Stimulated activated naive CD4-positive, alpha-beta T cell treated with Interleukin-2 at 50 U/mL for 16 hours (primary cell): Measurements from ENCODE around the gene MAP7D1.

ENCODE experiments used
- DNase-seq: peaks from one replicate; lab custom pipeline; 2025; lab: John Stamatoyannopoulos, UW

The MAP7D1 gene

DNA sequence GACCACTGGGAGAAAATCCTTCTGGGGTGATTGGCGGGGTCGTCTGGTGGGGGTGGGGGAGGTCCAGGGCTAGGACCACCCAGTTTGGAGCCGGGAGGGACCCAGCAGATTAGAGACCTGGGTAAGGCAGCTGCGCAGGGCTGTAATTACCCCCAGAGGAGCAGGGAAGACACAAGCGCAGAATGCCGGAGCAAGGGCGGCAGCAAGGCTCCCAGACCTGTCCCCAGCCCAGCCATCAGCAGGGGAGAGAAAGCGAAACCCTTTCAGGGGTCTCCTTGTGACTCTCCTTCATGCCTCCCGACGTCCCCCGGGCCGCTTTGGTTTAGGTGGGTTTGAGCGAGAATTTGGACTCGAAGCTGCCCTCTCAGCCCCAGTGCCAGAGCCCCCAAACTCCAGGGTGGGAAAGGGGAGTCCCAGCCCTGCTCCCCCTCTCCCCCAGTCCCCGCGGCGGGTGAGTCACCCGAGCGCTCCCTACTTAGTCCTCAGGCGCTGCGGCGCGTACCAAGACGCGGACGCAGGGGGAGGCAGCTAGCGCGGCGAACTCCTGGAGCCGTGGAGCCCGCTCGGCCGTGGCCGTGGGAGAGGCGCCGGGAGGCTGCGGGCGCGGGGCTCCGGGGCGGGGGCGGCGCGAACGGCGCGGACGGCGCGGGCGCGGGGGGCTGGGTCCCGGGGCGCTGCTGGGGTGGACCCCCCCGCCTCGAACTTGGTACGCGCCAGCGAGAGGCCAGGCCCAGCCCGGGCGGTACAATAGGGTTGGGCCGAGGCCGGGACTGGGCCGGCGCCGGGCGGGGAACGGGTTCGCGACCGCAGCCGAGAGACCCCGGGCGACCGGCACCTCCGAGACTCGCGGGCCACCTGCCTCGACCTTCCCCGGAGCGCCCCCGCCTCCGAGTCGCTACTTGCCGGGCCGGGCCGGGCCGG, at the start of gene MAP7D1:
MAP7D1 (plus strand) TSS at position 753 of the 921 bp plus-strand sequence. CDS start 258 bp downstream, outside the sequence.
- peak; percentile 84 for DNase-seq

DNA sequence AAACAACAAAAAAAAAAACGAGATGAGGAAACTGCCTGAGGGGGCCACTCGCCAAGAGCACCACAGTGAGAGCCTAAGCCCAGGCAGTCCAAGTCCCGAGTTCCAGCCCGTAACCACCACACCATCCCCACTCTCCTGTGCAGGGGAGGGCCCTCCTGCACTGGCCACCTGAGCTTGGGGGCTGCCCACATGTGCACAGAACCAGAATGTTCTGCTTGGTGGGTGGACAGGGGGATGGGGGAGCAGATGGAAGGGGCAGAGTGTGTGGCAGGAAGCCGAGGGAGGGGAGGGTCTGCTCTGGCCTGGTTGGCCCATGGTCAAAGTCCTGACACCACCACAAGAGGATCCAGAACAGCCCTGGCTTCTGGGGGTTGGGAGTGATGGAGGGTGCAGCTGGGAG, 49.7 kb upstream of the MAP7D1 start:
- DNase-seq, result no peak

DNA sequence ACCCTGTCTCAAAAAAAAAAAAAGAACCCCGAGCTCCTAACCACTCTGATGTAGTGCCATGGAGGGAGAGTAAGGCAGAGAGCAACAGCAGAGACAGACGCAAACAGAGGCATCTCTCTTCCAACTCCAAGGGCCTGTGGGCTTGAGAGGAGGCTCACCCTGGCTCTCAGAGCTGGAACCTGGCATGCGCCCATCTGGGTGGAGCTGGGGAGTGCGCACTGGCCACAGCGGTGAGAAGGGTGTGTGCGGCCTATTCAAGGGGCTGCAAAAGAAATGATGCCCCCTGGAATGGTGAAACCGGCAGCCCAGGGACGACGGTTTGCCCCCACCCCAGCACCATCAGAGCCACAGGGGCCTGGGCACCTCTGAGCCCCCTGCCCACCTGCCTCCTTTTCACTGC, 48.6 kb upstream of the MAP7D1 start:
- no peak for DNase-seq

DNA sequence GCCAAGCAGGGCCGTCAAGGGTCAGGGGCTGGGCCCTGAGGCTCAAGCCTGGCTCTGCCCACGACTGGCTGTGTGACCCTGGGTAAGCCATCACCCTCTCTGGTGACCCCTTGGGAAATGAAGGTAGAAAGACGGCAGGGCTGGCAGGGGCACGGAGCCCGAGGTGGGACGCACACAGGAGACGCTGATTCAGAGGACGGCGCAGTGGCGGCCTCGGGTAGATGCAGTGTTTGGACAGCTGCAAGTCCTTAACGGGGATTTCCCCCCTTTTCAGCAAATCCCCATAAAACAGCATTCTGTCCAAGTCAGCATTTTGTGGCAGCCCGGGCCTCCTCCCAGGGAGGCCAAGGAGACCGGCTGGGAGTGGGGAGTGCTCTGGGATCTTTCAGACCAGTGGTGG, 47.6 kb upstream of the MAP7D1 start:
- DNase-seq, result no peak

DNA sequence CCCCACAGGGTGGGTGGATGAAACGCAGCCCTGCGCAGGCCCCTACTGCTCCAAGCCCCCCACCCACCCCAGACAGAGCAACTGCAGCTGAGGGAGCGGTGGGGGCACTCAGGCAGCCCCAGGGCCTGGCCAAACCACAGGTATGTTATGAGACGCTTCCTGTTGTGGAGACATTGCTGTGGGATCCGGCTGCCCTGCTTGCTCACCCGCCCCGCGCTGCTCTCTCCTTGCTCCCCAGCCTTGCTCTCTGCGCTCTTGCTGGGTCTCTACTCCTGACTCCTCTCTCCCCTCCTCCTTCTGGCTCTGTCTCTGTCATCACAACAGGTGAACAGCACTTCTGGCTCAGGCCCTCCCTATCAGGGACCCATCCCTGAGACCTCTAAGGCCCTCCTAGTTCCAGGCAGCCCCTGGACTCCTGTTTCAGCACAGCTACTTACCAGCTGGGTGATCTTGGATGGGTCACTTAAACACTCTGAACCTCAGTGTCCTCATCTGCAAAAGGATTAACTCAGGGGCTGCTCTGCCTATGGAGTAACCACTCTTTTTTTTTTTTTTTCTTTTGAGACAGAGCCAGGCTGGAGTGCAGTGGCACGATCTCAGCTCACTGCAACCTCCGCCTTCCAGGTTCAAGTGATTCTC, 46.8 kb upstream of the MAP7D1 start:
- peak; percentile 15 for DNase-seq

DNA sequence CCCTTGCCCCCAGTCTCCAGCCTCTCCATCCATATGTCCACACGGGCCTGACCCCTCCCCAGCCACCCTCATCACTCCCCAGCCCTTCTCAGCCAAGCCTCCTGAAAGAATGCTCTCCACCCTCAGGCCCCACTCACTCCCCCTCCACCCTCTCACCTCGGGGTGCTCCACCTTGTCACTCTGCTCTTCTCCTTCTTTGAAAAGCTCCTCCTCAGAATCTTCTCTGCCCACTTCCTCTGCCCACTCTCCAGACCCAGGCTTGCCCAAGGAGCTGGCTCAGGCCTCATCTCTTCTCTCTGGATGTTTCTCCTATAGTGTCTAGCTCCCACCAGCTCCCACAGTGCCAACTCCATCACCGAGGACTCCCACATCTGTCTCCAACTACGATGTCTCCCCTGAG, 44.8 kb upstream of the MAP7D1 start:
- no peak for DNase-seq

DNA sequence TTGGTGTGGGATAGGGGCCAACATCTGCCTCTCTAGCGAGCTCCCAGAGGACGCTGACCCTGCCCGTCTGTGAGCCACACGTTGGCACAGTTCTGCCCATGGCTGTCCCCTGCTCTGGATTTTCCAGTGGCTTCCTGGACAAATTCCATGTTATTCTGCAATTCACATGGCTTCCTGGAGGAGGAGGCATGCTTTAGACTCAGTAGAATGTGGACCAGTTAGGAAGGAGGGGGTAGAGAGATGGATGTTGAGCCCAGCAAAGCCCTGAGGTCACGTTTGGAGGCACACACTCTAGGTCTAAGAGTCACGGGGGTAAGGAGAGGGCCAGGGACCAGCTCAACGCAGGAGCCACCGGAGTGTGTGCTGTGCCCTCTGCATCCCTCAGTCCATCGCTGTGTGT, 43.1 kb upstream of the MAP7D1 start:
- DNase-seq, result no peak

DNA sequence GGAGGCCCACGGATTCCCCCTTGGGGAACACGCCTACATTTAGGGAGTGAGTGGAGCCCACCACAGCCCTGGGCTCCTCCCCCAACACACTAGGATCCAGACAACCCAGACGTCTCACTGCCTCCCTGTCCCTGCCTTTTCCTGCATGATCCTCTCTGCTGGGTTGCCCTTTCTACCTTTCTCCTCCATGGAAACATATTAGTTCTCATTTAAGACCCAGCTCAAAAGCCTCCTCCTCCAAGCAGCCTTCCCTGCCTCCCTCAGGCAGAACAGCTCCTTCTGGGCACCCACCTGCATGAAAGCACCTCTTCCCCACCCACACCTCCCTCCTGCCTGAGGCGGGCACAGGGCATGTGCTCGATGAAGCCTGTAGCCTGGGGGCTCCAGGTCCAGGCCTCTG, 41.6 kb upstream of the MAP7D1 start:
- no peak for DNase-seq

DNA sequence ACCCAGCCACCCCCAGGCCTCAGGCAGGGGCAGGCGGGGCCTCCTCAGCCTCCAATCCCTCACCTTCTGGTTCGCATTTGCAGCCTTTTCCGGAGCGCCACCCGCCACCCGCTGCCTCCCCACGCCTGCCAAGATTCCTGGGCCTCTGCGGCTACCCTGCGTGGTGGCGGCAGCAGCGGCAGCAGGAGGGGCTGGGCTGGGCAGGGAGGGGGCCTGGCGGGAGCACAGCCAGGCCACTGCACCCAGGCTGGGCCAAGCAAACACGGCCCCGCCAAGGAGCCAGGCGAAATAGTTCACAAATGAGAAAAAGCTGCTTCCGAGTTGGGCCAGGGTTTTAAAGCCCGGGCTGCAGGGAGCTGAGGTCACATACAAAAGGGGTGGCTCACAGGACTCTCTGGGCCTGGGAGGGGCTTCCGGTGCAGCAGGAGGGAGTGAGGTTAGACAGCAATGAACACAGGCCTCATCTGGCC, 40.7 kb upstream of the MAP7D1 start:
- no peak for DNase-seq

DNA sequence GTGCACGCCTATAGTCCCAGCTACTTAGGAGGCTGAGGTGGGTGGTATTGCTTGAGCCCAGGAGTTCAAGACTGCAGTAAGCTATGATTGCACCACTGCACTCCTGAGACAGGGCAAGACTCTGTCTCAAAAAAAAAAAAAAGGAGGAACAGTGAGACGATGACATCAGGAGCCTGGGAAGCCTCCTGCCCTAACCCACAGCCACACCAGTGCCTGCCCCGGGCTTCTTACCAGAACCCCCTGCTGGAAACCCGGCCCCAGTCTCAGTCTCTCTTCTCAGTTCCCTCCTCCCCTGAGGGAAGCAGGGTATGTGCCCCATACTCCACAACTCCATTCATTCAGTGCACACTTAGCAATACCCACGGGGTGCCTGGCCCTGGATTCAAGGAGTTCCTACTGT, 40.0 kb upstream of the MAP7D1 start:
- no peak for DNase-seq

DNA sequence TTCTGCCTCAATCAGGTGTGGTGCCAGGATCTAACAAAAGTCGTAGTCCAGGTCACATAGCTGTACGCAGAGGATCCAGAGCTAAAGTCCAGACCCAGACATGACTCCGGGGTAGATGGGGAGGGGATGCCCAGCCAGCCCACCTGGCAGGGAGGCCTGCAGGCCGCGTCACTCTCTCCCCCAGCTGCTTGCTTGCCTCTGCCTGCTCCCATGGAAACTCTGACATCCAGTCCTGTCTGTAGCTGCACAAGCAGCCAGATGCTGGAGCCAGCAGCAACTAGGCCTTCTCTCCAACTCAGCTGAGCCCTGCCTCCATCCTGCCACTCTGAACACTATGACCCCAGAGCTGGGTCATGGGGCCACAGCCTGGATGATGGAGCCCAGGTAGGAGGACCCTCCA, 39.1 kb upstream of the MAP7D1 start:
- no peak for DNase-seq

DNA sequence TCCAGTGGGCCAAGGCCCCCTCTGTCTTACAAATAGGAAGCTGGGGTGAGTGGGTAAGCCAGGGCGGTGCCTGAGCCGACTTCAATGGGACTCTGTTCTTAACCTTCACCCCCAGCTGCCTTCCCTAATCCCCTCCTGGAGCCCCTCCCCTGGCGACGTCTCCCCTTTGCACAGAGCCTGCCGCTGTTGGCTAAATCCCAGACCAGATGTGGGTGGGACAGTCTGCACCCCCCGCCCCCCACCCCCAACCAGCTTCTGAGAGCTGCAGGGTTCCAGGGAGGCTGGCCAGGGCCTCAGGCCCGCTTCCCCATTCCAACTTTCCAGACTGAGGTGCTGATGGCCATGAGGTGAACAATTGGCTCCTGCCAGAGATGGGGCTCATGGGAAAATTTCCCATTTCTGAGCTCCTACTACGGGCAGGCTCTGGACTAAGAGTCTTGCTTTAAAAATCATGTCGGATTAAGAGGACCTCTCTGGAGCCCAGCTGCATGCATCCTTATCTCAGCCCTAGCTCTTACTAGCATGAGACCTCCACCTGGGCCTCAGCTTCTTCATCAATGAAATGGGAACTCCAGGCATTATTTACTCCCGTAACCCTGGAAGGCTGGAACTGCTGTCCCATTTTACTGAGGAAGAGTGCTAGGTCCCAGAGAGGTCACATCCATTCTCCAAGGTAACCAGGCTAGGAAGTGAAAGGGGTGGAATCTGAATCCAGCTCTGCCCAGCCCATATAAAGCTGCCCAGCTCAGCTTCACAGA, 37.3 kb upstream of the MAP7D1 start:
- DNase-seq, result no peak

DNA sequence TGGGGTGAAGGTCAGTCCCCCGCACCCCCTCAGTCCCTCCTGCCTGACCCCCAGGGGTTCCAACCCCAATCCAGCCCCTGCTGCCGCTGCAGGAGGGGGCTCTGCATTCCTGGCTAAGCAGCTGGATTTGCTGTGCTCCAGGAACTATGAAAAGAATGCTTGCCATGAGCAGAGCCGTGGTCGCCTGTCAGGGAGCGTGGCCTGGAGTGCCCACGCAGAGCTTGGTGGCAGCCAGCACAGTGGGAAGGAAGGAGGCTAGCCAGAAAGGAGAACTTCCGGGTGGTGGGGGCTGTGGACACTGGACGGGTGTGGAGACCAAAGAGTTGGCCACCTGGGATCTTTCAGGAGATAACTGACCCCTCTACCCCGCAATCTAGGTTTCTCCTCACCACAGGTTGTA, 36.5 kb upstream of the MAP7D1 start:
- no peak for DNase-seq

DNA sequence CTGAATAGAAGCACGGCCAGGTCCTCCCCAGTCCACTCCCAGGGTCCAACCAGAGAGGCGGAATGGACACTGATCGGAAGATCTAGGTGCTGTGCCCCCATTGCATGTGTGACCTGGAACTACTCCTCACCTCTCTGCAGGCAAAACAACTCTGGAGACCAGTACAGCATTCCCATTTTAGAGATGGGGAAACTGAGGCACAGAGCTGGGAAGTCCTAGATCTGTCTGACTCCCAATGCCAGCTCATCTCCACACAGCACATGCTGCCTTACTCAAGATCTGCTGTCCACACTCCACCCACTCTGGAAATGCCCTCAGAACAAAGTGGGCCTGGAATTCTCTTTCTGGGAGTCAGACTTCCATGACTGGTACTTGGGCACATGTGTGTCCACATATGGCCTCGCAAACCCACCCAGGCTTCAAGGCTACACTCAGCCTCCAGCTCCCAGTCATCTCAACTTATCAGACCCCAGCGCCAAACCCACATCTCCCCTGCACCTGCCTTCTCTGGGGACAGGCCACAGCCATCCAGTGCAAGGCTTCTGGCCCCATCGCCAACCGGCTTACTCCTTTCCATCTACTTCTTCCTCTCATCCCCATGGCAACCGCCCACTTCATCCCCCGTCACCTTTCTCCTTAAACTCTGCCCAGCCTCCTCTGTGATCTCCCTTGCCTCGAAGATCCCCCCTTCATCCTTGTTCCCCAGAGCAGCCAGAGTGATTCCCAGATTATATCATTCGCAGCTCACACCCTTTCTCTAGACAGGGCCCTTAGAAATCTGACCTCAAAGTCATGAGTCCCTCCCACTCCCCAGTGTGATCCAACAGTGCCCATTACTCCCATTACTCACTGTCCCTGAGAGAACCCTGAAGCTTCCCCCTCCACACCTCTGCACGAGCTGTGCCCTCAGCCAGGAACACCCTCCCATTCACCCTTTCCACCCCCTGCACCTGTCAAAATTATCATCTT, 33.6 kb upstream of the MAP7D1 start:
- no peak for DNase-seq

DNA sequence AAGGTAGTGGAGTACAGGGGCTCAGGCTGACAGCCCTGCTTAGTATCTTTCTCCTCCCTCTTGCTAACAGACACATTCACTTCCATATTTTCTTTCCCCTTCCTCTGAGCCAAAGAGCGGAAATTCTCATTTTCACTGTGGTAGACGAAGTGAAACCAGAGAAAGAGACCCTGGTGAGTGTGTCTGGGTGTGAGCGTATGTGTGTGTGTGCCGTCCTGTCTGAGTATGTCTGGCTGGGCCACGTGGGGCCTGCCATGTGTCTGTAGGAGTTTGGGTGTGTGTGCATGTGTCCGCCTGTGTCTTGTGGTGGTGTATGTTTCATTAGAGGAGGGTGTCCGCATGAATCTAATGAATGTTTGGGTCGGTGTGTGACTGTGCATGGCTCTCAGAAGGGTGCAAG, 32.6 kb upstream of the MAP7D1 start:
- no peak for DNase-seq

DNA sequence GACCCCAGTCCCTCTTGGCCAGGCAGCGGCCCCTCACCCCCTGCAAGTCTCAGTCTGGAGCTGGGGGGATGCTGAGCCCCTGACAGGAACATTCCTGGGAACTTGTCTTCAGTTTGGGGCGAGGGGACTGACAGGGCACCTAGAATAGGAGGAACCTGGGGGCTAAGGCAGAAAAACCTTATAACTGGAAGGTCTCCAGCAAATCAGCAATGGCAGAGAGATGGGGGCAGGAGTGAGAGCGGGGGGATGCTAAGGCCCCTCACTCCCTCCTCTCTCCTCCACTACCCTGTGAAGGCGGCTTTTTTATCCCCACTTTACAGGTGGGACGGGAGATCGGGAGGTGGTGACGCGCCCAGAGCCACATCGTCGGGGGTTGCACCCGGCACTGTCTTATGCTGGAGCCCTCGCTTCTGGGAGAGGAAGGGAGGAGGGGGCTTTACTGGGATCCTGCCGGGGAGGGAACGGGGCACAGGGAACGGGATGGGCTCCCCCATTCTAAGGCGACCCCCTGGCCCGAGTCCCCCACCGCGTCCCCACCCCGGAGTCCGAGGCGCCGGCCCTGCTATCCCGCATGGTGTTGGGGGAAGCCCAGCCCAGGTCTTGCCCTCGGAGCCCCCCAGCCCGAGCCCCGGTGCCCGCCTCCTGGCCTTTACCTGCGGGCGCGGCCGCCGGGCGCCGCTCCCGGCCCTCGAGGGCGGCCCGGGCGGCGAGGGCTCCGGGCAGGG, 31.4 kb upstream of the MAP7D1 start:
- no peak for DNase-seq

DNA sequence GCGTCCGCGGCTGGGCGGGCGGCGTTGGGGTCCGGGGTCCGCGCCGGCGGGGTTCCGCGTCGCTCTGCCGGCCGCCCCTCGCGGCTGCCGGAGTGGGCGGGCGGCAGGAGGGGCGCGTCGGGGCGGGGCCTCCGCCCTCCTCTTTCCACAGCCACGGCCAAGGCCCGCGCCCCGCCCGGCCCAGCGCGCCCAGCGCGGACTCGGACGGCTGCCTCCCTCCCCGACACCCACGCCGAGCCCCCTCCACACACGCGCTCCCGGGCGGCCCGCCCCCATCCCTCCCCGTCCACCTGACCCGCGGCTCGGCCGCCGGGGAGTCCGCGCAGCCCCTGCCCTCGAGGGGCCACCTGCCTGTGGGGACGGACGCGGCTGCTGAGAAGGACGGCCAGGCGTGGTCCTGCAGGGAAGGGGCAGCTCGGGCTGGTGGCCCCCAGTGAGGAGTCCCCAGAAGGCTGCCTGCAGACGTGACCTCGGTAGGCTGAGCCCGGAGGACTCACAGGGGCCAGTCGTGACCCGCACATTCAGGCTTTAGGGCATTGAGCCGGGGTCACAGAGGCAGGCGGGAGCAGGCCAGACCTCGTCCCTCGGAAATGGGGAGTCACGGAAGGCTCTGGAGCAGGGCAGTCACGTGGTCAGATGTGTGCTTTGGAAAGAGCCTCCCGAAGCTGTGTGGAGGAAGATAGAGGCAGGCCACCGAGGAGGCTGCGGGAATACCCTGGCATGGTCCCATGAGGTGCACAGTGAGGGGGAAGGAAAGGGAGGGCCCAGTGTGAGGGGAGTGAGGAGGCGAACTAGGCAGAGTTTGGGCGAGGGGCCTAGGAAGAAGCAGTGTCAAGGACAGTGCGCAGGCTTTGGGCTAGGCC, 30.6 kb upstream of the MAP7D1 start, which contains the start of gene COL8A2:
COL8A2 (minus strand) TSS at position 94 of the 863 bp plus-strand sequence. CDS start 24,980 bp downstream, outside the sequence.
- no peak for DNase-seq

DNA sequence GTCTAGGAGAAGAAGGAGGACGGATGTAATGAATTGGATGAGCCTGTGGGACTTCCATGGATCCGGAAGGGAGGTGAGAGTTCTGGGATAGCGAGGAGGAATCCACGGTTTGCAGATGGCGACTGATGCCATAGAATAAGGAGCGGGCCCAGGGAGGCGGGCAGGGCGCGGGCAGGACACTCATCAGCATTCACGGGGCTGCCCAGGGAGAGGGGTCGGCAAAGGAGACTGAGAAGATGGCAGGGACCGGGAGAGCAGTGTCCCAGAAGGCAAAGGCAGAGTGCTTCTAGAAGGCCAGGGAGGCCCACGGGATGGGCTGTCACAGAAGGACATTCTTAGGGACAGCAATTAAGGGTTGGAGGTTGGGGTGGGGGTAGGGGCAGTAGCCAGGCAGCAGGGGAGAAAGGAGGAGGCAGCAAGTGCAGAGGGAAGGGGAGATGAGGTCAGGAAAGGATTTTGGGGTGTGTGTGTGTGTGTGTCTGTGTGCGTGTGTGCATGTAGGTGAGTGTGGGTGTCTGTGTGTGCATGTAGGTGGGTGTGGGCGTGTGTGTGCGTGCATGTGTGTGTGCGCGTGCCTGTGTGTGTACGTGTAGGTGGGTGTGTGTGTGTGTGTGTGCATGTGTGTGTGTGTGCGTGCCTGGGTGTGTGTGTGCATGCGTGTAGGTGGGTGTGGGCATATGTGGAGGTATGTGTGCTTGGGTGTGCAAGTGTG, 29.8 kb upstream of the MAP7D1 start:
- no peak for DNase-seq
